Suprapubic skin (tissue), 4 donors: ENCODE results near the gene DOC2B.

Experiments used
- EP300 ChIP-seq: sonication (generic); formaldehyde crosslinking; IDR thresholded peaks from one replicate; pipeline ENCODE4 v1.6.1; 2017; ENCODE audit warnings: antibody characterized with exemption
- POLR2A ChIP-seq, 2 donors: fragments of 450-650 bp; IDR thresholded peaks; one replicate each; pipeline ENCODE4 v1.6.1; 2017; ENCODE audit warnings: antibody characterized with exemption in 2 of 2, mild to moderate bottlenecking in 2 of 2, moderate library complexity in 2 of 2
- POLR2AphosphoS5 ChIP-seq, 3 donors: sonication (generic); formaldehyde crosslinking; IDR thresholded peaks; one replicate each; pipeline ENCODE4 v1.6.1; 2017; ENCODE audit warnings: antibody characterized with exemption in 3 of 3
- TF ChIP-seq, protein P1 (sequence below), 2 donors: fragments of 200-600 bp in 1 of 2; fragments of 450-650 bp in 1 of 2; sonication (generic) in 1 of 2; IDR thresholded peaks; one replicate each; pipeline ENCODE4 v1.5.1; 2016 to 2019; ENCODE audit warnings: antibody characterized with exemption in 2 of 2, mild to moderate bottlenecking in 1 of 2, moderate library complexity in 1 of 2

GRCh38 chr17:192666-193425 lies 11.4 kb upstream of the DOC2B start:
- TF ChIP-seq, protein P1, sequence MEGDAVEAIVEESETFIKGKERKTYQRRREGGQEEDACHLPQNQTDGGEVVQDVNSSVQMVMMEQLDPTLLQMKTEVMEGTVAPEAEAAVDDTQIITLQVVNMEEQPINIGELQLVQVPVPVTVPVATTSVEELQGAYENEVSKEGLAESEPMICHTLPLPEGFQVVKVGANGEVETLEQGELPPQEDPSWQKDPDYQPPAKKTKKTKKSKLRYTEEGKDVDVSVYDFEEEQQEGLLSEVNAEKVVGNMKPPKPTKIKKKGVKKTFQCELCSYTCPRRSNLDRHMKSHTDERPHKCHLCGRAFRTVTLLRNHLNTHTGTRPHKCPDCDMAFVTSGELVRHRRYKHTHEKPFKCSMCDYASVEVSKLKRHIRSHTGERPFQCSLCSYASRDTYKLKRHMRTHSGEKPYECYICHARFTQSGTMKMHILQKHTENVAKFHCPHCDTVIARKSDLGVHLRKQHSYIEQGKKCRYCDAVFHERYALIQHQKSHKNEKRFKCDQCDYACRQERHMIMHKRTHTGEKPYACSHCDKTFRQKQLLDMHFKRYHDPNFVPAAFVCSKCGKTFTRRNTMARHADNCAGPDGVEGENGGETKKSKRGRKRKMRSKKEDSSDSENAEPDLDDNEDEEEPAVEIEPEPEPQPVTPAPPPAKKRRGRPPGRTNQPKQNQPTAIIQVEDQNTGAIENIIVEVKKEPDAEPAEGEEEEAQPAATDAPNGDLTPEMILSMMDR (IDR thresholded peaks at IDR 0.05) = no peak
- no peak for TF ChIP-seq POLR2A (IDR thresholded peaks at IDR 0.05)
- no peak for TF ChIP-seq EP300
- TF ChIP-seq POLR2AphosphoS5 (IDR thresholded peaks at IDR 0.05) = no peak
